HEK293 (cell line): ENCODE data around the gene ADRM1.

ENCODE experiments used
- GLIS1 ChIP-seq: fragments of 450-650 bp; formaldehyde crosslinking; IDR thresholded peaks from 2 replicates; pipeline ENCODE4 v1.5.1; 2016; ENCODE audit warnings: missing biosample characterization, missing genetic modification characterization
- MEIS1 ChIP-seq: sonication (generic); formaldehyde crosslinking; IDR thresholded peaks from 2 replicates; pipeline ENCODE4 v1.8.1; 2022; ENCODE audit warnings: missing genetic modification reagents, mild to moderate bottlenecking, borderline replicate concordance
- YY1 ChIP-seq: fragments of 450-650 bp; formaldehyde crosslinking; IDR thresholded peaks from 2 replicates; pipeline ENCODE4 v1.5.1; 2018; ENCODE audit warnings: missing biosample characterization, missing genetic modification characterization
- ZNF133 ChIP-seq: fragments of 450-650 bp; formaldehyde crosslinking; IDR thresholded peaks from 2 replicates; pipeline ENCODE4 v1.5.1; 2016; ENCODE audit warnings: missing biosample characterization, missing genetic modification characterization
- ZNF37A ChIP-seq: fragments of 450-650 bp; IDR thresholded peaks from 2 replicates; pipeline ENCODE4 v1.5.1; 2018; ENCODE audit warnings: missing biosample characterization, missing genetic modification characterization
- TF ChIP-seq, protein P1 (sequence below): fragments of 450-650 bp; formaldehyde crosslinking; IDR thresholded peaks from 2 replicates; pipeline ENCODE4 v1.5.1; 2016; ENCODE audit warnings: missing biosample characterization, missing genetic modification characterization

GRCh38 chr20:62253398-62253797, 49.4 kb upstream of the ADRM1 start:
- TF ChIP-seq ZNF37A (tag by site-specific recombination) (no peak), ZNF133 (tag by site-specific recombination) (no peak), GLIS1 (tag by site-specific recombination) (no peak), MEIS1 (CRISPR knock-in tag) (no peak), YY1 (tag by site-specific recombination) (no peak)
- TF ChIP-seq, protein P1, sequence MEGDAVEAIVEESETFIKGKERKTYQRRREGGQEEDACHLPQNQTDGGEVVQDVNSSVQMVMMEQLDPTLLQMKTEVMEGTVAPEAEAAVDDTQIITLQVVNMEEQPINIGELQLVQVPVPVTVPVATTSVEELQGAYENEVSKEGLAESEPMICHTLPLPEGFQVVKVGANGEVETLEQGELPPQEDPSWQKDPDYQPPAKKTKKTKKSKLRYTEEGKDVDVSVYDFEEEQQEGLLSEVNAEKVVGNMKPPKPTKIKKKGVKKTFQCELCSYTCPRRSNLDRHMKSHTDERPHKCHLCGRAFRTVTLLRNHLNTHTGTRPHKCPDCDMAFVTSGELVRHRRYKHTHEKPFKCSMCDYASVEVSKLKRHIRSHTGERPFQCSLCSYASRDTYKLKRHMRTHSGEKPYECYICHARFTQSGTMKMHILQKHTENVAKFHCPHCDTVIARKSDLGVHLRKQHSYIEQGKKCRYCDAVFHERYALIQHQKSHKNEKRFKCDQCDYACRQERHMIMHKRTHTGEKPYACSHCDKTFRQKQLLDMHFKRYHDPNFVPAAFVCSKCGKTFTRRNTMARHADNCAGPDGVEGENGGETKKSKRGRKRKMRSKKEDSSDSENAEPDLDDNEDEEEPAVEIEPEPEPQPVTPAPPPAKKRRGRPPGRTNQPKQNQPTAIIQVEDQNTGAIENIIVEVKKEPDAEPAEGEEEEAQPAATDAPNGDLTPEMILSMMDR (tag by site-specific recombination): no peak
